ENCODE data around the gene ZHX3. TPM values are rescaled to one million over a fixed set of nuclear protein-coding genes. Genes with fewer than 3 reads are reported as not detected.

Gene ZHX3
- total RNA-seq, 1 donor = 36.6 TPM

DNA sequence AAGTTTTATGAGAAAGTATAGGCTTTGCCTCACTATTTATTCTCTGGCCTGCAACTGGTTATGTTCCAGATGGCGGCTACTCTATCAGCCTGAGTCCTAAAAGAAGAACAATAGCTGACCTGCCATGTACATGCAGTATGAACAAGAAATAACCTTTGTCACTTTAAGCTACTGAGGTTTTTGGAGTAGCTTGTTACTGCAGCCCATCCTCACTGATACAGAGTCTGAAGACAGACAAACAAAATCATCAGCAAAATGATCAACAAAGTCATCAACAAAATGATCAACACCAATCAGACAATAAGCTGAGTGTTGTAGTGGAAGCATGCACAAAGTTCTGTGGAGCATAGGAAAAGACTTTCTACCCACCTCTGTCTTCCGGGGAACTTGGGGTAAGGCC is 97.7 kb downstream of the ZHX3 start:
- Histone ChIP-seq H2AFZ (ENCODE audit: low read length) (no peak overlapping the region), H3K4me1 (ENCODE audit: insufficient read depth, low read length) (peaks cover 10% of the 10 kb centered on the region), H3K79me2 (ENCODE audit: insufficient read depth, low read length) (peaks cover 44% of the 10 kb centered on the region), H3K27me3 (ENCODE audit: insufficient read depth, low read length) (no peaks in the 10 kb centered on the region), H3K36me3 (ENCODE audit: insufficient read depth, low read length) (no peaks in the 10 kb centered on the region), H3K27ac (ENCODE audit: low read depth, low read length) (no peak overlapping the region), H3K4me3 (ENCODE audit: insufficient read depth, low read length) (no peak overlapping the region), H3K4me2 (ENCODE audit: insufficient read depth, low read length) (no peak overlapping the region), H4K20me1 (ENCODE audit: insufficient read depth, low read length) (peaks cover 7% of the 10 kb centered on the region), H3K9me3 (ENCODE audit: low read depth, low read length) (no peaks in the 10 kb centered on the region)
- TF ChIP-seq, protein P1, sequence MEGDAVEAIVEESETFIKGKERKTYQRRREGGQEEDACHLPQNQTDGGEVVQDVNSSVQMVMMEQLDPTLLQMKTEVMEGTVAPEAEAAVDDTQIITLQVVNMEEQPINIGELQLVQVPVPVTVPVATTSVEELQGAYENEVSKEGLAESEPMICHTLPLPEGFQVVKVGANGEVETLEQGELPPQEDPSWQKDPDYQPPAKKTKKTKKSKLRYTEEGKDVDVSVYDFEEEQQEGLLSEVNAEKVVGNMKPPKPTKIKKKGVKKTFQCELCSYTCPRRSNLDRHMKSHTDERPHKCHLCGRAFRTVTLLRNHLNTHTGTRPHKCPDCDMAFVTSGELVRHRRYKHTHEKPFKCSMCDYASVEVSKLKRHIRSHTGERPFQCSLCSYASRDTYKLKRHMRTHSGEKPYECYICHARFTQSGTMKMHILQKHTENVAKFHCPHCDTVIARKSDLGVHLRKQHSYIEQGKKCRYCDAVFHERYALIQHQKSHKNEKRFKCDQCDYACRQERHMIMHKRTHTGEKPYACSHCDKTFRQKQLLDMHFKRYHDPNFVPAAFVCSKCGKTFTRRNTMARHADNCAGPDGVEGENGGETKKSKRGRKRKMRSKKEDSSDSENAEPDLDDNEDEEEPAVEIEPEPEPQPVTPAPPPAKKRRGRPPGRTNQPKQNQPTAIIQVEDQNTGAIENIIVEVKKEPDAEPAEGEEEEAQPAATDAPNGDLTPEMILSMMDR (IDR thresholded peaks at IDR 0.05; ENCODE audit: extremely low read depth, low read depth, low read length) = no peak
- no peak for DNase-seq (ENCODE audit: insufficient read length, low spot score, missing footprints)

DNA sequence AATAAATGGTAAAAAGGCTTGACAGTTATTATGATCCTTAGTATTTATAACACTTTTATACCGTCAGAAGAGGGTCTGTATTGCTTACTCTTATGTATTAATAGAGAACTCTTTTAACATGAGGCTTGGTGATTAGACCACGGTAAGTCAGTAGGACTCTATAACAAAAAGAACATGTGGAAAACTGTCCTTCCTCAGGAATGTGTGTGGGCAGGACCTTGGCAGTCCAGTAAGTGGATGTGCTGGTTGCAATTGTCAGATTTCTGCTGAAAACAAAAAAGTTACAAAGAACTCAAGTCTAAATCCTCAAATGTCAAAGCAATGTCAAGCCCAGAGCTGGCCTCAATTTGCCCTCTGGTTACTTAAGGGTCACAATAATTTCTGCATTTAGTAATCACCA is 99.1 kb downstream of the ZHX3 start:
- TF ChIP-seq, protein P1 (IDR thresholded peaks at IDR 0.05; ENCODE audit: extremely low read depth, low read depth, low read length) = no peak
- Histone ChIP-seq H2AFZ (ENCODE audit: low read length) (no peak overlapping the region), H3K36me3 (ENCODE audit: insufficient read depth, low read length) (no peaks in the 10 kb centered on the region), H3K4me3 (ENCODE audit: insufficient read depth, low read length) (no peak overlapping the region), H3K27ac (ENCODE audit: low read depth, low read length) (no peak overlapping the region), H3K4me1 (ENCODE audit: insufficient read depth, low read length) (peaks cover 13% of the 10 kb centered on the region), H3K27me3 (ENCODE audit: insufficient read depth, low read length) (no peaks in the 10 kb centered on the region), H3K9me3 (ENCODE audit: low read depth, low read length) (no peaks in the 10 kb centered on the region), H4K20me1 (ENCODE audit: insufficient read depth, low read length) (peaks cover 7% of the 10 kb centered on the region), H3K79me2 (ENCODE audit: insufficient read depth, low read length) (peaks cover 51% of the 10 kb centered on the region), H3K4me2 (ENCODE audit: insufficient read depth, low read length) (peak overlapping the region; percentile 23)
- peak; percentile 86 for DNase-seq (ENCODE audit: insufficient read length, low spot score, missing footprints)

DNA sequence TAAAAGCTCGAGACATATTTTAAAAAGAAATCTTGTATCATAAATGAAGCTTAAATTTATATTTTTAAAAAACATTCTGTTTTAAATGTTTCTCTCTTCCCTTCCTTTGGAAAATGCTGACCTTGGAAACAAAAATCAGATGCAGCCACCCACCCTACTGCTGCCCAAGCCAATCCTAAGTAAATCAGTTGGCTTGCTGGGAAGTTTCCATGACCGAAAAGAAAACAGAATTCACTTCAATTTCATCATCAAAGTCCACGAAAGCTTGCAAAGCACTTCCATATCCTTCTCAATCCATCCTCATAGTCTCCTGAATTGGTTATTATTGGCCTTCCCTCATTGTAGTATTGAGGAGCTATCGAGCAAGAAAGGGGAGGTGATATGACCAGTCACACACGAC is 100.1 kb downstream of the ZHX3 start:
- H3K79me2 ChIP-seq (ENCODE audit: insufficient read depth, low read length) = peaks cover 60% of the 10 kb centered on the region

DNA sequence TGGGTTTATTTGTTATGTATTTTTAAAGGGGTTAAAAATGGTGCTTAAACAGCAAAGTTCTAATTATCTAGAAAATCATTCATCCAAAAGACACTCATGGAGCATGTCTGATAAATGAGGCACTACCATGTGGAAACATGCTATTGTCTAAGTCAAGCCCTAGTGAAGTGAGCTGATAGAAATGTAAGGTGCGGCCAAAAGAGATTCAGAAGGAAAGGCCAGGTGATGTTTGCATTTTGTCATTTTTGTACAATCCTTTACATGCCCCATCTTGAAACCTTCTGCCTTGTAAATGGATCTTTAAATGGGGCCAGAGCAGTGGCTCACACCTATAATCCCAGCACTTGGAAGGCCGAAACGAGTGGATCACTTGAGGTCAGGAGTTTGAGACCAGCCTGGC is 102.9 kb downstream of the ZHX3 start:
- Histone ChIP-seq H3K27me3 (ENCODE audit: insufficient read depth, low read length) (no peaks in the 10 kb centered on the region), H3K4me2 (ENCODE audit: insufficient read depth, low read length) (no peak overlapping the region), H3K27ac (ENCODE audit: low read depth, low read length) (no peak overlapping the region), H2AFZ (ENCODE audit: low read length) (no peak overlapping the region), H3K79me2 (ENCODE audit: insufficient read depth, low read length) (peaks cover 48% of the 10 kb centered on the region), H3K9me3 (ENCODE audit: low read depth, low read length) (no peaks in the 10 kb centered on the region), H3K4me3 (ENCODE audit: insufficient read depth, low read length) (no peak overlapping the region), H4K20me1 (ENCODE audit: insufficient read depth, low read length) (peaks cover 18% of the 10 kb centered on the region), H3K4me1 (ENCODE audit: insufficient read depth, low read length) (peaks cover 16% of the 10 kb centered on the region), H3K36me3 (ENCODE audit: insufficient read depth, low read length) (no peaks in the 10 kb centered on the region)
- no peak for DNase-seq (ENCODE audit: insufficient read length, low spot score, missing footprints)
- TF ChIP-seq, protein P1 (IDR thresholded peaks at IDR 0.05; ENCODE audit: extremely low read depth, low read depth, low read length) = no peak

More for the DNA sequence above, 100.1 kb downstream of the ZHX3 start:
- Histone ChIP-seq H4K20me1 (ENCODE audit: insufficient read depth, low read length) (peaks cover 15% of the 10 kb centered on the region), H3K4me2 (ENCODE audit: insufficient read depth, low read length) (no peak overlapping the region), H3K4me1 (ENCODE audit: insufficient read depth, low read length) (peaks cover 19% of the 10 kb centered on the region), H3K27ac (ENCODE audit: low read depth, low read length) (no peak overlapping the region), H3K4me3 (ENCODE audit: insufficient read depth, low read length) (no peak overlapping the region), H3K36me3 (ENCODE audit: insufficient read depth, low read length) (no peaks in the 10 kb centered on the region), H3K9me3 (ENCODE audit: low read depth, low read length) (no peaks in the 10 kb centered on the region), H3K27me3 (ENCODE audit: insufficient read depth, low read length) (no peaks in the 10 kb centered on the region), H2AFZ (ENCODE audit: low read length) (no peak overlapping the region)
- no peak for DNase-seq (ENCODE audit: insufficient read length, low spot score, missing footprints)
- TF ChIP-seq, protein P1 (IDR thresholded peaks at IDR 0.05; ENCODE audit: extremely low read depth, low read depth, low read length) = no peak
